Activated T-helper 1 cell treated with anti-CD3 and anti-CD28 coated beads, Interleukin-12 subunit alpha, Interleukin-12 subunit beta, Interleukin-2, Interleukin-4 antibody, amounts not matched to agents 30 ng/mL and 10 ng/mL and 1 ng/mL, durations not matched to agents 14 hours and 24 hours and 36 hours (primary cell): ENCODE results near the gene TRIM34. TPM values are rescaled to one million over a fixed set of nuclear protein-coding genes. Genes with fewer than 3 reads are reported as not detected.
A peak's percentile ranks its signal among the peaks of the same experiment; 100 is the strongest.
"Not testable (repeated sequence)": the region's sequence is repeated elsewhere in the genome, so short reads cannot be mapped to it uniquely, and the experiment has no call there.

ENCODE experiments used
- DNase-seq: peaks from one replicate; pipeline ENCODE4 v3.0.0; 2021; ENCODE audit warnings: low spot score
- H3K27ac Mint-ChIP-seq: one replicate; pipeline ENCODE4 v1.8.0; 2021; ENCODE audit warnings: mild to moderate bottlenecking, mixed read lengths
- H3K27me3 Mint-ChIP-seq: one replicate; pipeline ENCODE4 v1.8.0; 2022; ENCODE audit warnings: mild to moderate bottlenecking, moderate library complexity, mixed read lengths; ENCODE audit not compliant: insufficient read depth
- H3K36me3 Mint-ChIP-seq: one replicate; pipeline ENCODE4 v1.8.0; 2021; ENCODE audit warnings: low read depth, mixed read lengths
- H3K4me1 Mint-ChIP-seq: one replicate; pipeline ENCODE4 v1.8.0; 2021; ENCODE audit warnings: low read depth, mixed read lengths
- H3K4me3 Mint-ChIP-seq: one replicate; pipeline ENCODE4 v1.8.0; 2021; ENCODE audit warnings: mild to moderate bottlenecking, moderate library complexity, mixed read lengths
- H3K9me3 Mint-ChIP-seq: one replicate; pipeline ENCODE4 v1.8.0; 2021; ENCODE audit warnings: mixed read lengths
- intact Hi-C: fragments of 100-400 bp; cut with micrococcal nuclease; formaldehyde crosslinking; loops from one replicate; pipeline ENCODE4 v1.15.1; 2024
- total RNA-seq: library from RNA; stranded (reverse); gene quantifications from 2 replicates; pipeline ENCODE4 v1.2.3, GENCODE V29; 2022

TRIM34 gene
- total RNA-seq, 1 donor from 2014 or later, result 4.6 TPM

DNA sequence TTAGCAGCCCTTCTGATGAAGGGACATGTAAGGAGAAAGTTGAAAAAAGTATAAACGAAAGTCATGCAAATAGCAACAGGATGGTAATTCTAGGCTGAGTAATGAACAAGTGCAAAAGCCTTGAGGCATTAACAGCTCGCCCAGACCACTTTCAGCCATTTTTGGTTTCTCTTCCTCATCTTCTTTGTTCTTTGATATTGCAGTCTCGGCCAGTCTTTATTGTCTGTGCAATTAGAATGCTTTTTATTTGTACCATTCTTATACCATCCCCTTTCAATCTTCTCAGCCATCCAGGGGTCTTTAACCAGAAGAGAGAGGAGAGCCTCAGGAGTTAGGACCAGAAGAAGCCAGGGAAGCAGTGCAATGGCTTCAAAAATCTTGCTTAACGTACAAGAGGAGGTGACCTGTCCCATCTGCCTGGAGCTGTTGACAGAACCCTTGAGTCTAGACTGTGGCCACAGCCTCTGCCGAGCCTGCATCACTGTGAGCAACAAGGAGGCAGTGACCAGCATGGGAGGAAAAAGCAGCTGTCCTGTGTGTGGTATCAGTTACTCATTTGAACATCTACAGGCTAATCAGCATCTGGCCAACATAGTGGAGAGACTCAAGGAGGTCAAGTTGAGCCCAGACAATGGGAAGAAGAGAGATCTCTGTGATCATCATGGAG lies 7.3 kb downstream of the TRIM34 start:
- Mint-ChIP-seq H3K27ac (peak overlapping the region; percentile 64), H3K36me3 (peaks cover 32% of the 10 kb centered on the region), H3K4me3 (no peak overlapping the region), H3K27me3 (no peaks in the 10 kb centered on the region), H3K9me3 (peaks cover 16% of the 10 kb centered on the region), H3K4me1 (peaks cover 37% of the 10 kb centered on the region)
- intact Hi-C loops, result no loop called here
- DNase-seq, result no peak

DNA sequence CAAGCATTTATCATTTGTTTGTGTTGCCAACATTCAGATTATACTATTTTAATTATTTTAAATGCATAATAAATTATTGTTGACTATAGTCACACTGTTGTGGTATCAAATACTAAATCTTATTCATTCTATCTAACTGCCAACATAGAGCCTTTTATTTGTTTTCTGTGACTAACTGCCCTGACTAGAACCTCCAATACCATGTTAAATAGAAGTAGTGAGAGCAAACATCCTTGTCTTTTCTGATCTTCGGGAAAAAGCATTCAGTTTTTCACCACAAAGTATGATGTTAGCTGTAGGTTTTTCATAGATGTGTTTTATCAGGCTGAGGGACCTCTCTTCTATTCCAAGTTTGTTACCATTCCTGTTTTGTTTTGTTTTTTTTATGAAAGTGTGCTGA lies 15.2 kb downstream of the TRIM34 start:
- Mint-ChIP-seq H3K4me1 (peaks cover 9% of the 10 kb centered on the region), H3K27me3 (no peaks in the 10 kb centered on the region), H3K9me3 (no peaks in the 10 kb centered on the region), H3K27ac (no peak overlapping the region), H3K4me3 (no peak overlapping the region), H3K36me3 (peaks cover 35% of the 10 kb centered on the region)
- DNase-seq, result no peak
- intact Hi-C loops, result loop anchor here (5.0 kb wide), 1 partner anchor 47 kb away; the partner anchor contains the start of genes TRIM22 and TRIM5

GRCh38 chr11:5643585-5643984 lies 18.8 kb downstream of the TRIM34 start:
- H3K27me3 Mint-ChIP-seq, result no peaks in the 10 kb centered on the region
- no peak overlapping the region for H3K4me3 Mint-ChIP-seq
- H3K27ac Mint-ChIP-seq, result no peak overlapping the region
- DNase-seq, result no peak
- no peaks in the 10 kb centered on the region for H3K9me3 Mint-ChIP-seq
- peaks cover 9% of the 10 kb centered on the region for H3K4me1 Mint-ChIP-seq
- intact Hi-C loops, result loop anchor here (2.0 to 5.0 kb wide), 2 partner anchors 19 to 44 kb away; partner anchors contain the start of genes TRIM22, TRIM34 and TRIM5
- peaks cover 20% of the 10 kb centered on the region for H3K36me3 Mint-ChIP-seq

GRCh38 chr11:5646139-5646538 lies 21.3 kb downstream of the TRIM34 start:
- intact Hi-C loops, result no loop called here
- Mint-ChIP-seq H3K4me3 (no peak overlapping the region), H3K9me3 (no peaks in the 10 kb centered on the region), H3K27me3 (no peaks in the 10 kb centered on the region), H3K36me3 (peaks cover 11% of the 10 kb centered on the region), H3K4me1 (peaks cover 9% of the 10 kb centered on the region), H3K27ac (no peak overlapping the region)
- DNase-seq, result no peak

- H3K4me1 Mint-ChIP-seq, result no peaks in the 10 kb centered on the region
- intact Hi-C loops, result no loop called here
- H3K27me3 Mint-ChIP-seq, result no peaks in the 10 kb centered on the region
- DNase-seq, result no peak
- no peak overlapping the region for H3K27ac Mint-ChIP-seq
- H3K9me3 Mint-ChIP-seq, result peaks cover 4% of the 10 kb centered on the region
- no peak overlapping the region for H3K4me3 Mint-ChIP-seq
- peaks cover 5% of the 10 kb centered on the region for H3K36me3 Mint-ChIP-seq
Observed at GRCh38 chr11:5655474-5655873, 30.7 kb downstream of the TRIM34 start.

DNA sequence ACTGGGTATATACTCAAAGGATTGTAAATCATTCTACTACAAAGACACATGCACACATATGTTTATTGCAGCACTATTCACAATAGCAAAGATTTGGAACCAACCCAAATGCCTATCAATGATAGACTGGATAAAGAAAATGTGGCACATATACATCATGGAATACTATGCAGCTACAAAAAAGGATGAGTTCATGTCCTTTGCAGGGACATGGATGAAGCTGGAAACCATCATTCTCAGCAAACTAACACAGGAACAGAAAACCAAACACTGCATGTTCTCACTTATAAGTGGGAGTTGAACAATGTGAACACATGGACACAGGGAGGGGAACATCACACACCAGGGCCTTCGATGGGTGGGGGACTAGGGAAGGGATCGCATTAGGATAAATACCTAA lies 32.2 kb downstream of the TRIM34 start:
- H3K9me3 Mint-ChIP-seq, H3K4me3 Mint-ChIP-seq, H3K27me3 Mint-ChIP-seq, H3K36me3 Mint-ChIP-seq, intact Hi-C loops, H3K27ac Mint-ChIP-seq, H3K4me1 Mint-ChIP-seq, DNase-seq: not testable (repeated sequence)

DNA sequence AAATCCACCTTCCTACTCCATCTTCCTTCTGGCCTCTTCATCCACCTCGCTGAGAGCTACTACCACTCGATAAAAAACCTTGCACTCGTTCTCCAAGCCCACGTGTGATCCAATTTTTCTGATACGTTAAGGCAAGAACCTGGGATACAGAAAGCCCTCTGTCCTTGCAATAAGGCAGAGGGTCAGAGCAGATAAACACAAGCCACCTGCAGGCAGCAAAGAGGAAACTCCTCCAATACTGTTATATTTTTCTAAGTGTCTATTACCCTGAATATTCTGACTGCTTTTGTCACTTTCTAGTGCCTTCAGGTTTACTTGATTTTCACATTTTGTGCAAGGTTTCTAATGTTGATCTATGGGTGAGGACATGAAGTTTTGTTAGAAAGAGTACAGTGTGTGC lies 33.5 kb downstream of the TRIM34 start:
- no peak for DNase-seq
- no peaks in the 10 kb centered on the region for H3K9me3 Mint-ChIP-seq
- H3K27ac Mint-ChIP-seq, result no peak overlapping the region
- no peaks in the 10 kb centered on the region for H3K4me1 Mint-ChIP-seq
- H3K4me3 Mint-ChIP-seq, result no peak overlapping the region
- intact Hi-C loops, result no loop called here
- peaks cover 3% of the 10 kb centered on the region for H3K36me3 Mint-ChIP-seq
- no peaks in the 10 kb centered on the region for H3K27me3 Mint-ChIP-seq

GRCh38 chr11:5663511-5663910 lies 38.7 kb downstream of the TRIM34 start:
- no peak for DNase-seq
- Mint-ChIP-seq H3K27me3 (no peaks in the 10 kb centered on the region), H3K9me3 (no peaks in the 10 kb centered on the region), H3K4me3 (no peak overlapping the region), H3K4me1 (no peaks in the 10 kb centered on the region), H3K27ac (no peak overlapping the region), H3K36me3 (peaks cover 18% of the 10 kb centered on the region)
- intact Hi-C loops, result no loop called here

- H3K36me3 Mint-ChIP-seq, result peaks cover 22% of the 10 kb centered on the region
- no peaks in the 10 kb centered on the region for H3K27me3 Mint-ChIP-seq
- no peak overlapping the region for H3K4me3 Mint-ChIP-seq
- no peak for DNase-seq
- no peak overlapping the region for H3K27ac Mint-ChIP-seq
- intact Hi-C loops, result no loop called here
- H3K9me3 Mint-ChIP-seq, result no peaks in the 10 kb centered on the region
- H3K4me1 Mint-ChIP-seq, result no peaks in the 10 kb centered on the region
Observed at GRCh38 chr11:5665051-5665570, 40.3 kb downstream of the TRIM34 start.

DNA sequence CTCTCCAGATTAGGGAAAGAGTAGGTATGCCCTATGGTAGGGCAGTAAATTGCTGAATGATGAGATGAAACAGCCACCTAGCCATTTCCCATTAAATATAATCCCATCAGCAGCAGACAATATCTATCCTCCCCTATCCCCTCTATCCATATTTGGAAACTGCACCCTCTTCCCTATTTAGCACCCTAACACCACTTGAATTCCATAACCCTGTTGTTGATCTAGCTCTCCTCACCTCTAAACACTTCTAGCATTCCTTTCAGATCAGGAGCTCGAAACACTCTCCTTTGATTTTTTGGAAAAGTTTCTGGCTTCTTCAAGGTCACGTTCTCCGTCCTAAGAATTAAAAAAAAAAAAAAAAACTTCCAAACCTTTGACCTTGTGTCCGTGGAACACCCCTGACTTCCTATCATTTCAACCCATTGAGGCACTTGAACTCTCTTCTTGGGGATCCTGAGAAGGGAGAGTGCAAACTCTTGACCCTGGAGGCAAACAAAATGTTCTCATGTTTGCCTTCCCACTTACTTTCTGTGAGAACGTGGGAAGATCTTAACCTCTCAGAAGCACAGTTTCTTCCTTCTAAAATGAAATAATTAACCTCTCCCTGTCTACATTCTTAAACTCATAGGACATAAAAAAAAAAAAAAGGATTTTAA lies 41.1 kb downstream of the TRIM34 start:
- Mint-ChIP-seq H3K4me1 (no peaks in the 10 kb centered on the region), H3K9me3 (no peaks in the 10 kb centered on the region), H3K4me3 (no peak overlapping the region), H3K27me3 (no peaks in the 10 kb centered on the region), H3K36me3 (peaks cover 22% of the 10 kb centered on the region), H3K27ac (no peak overlapping the region)
- intact Hi-C loops, result no loop called here
- no peak for DNase-seq

DNA sequence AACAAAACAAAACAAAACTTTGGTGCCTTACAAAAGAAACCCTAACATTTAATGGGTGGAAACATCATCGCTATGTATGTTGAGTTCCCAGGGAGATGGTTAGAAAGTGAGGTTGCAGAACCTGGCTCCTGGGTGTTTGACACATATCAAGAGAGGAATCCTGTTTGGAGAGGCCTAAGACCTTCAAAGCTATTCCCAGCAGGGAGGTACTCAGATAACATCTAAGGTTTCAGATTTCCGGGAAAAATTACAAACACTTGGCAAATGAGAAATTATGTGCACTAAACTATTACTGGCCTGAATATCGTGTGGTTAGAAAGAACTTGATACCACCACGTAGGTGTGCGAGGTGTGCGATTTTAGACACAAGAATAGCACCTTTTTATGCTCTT lies 41.6 kb downstream of the TRIM34 start:
- H3K27ac Mint-ChIP-seq, result no peak overlapping the region
- intact Hi-C loops, result no loop called here
- no peaks in the 10 kb centered on the region for H3K27me3 Mint-ChIP-seq
- peaks cover 22% of the 10 kb centered on the region for H3K36me3 Mint-ChIP-seq
- no peak overlapping the region for H3K4me3 Mint-ChIP-seq
- H3K4me1 Mint-ChIP-seq, result no peaks in the 10 kb centered on the region
- no peaks in the 10 kb centered on the region for H3K9me3 Mint-ChIP-seq
- DNase-seq, result no peak

DNA sequence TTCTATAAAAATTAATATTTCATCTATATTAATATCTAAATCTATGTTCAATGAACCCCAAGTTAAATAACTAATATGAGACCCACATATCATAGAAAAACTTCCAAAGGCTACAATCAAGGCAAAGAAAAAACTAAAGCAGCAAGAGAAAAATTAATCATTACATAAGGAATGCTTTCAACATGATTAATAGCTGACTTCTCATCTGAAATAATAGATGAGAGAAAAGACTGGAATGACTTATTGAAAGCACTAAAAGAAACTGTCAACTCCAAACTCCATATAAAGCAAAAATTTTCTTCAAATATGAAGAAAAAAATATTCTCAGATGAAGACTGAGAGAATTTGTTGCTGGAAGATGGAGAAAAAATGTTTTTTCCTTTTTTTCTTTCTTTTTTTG lies 47.0 kb downstream of the TRIM34 start:
- intact Hi-C loops, result no loop called here
- peaks cover 17% of the 10 kb centered on the region for H3K36me3 Mint-ChIP-seq

GRCh38 chr11:5674391-5674790 lies 49.6 kb downstream of the TRIM34 start:
- H3K36me3 Mint-ChIP-seq, result peaks cover 28% of the 10 kb centered on the region
- intact Hi-C loops, result no loop called here

More for the DNA sequence above, 47.0 kb downstream of the TRIM34 start:
- Mint-ChIP-seq H3K9me3 (no peaks in the 10 kb centered on the region), H3K4me1 (no peaks in the 10 kb centered on the region), H3K27ac (no peak overlapping the region), H3K27me3 (no peaks in the 10 kb centered on the region), H3K4me3 (no peak overlapping the region)
- no peak for DNase-seq

More at GRCh38 chr11:5674391-5674790, 49.6 kb downstream of the TRIM34 start:
- no peaks in the 10 kb centered on the region for H3K27me3 Mint-ChIP-seq
- peaks cover 12% of the 10 kb centered on the region for H3K4me1 Mint-ChIP-seq
- H3K27ac Mint-ChIP-seq, result no peak overlapping the region
- DNase-seq, result no peak
- H3K4me3 Mint-ChIP-seq, result no peak overlapping the region
- H3K9me3 Mint-ChIP-seq, result no peaks in the 10 kb centered on the region
